ENCODE data around the gene JMJD6. TPM values are rescaled to one million over a fixed set of nuclear protein-coding genes. Genes with fewer than 3 reads are reported as not detected.

Gene JMJD6
- total RNA-seq, 1 experiment from 2014 or later: 47.6 TPM

GRCh38 chr17:76716839-76717215 lies 9.6 kb downstream of the JMJD6 start:
- Histone ChIP-seq H4K20me1 (ENCODE audit: insufficient read depth) (peaks cover 4% of the 10 kb centered on the region; the same call in 1 of the 2 replicates), H3K4me3 (replicated peaks in 1 of 2; ENCODE audit: low read depth in 1 of 2, low read length in 2 of 2) (no peak overlapping the region), H3K9ac (ENCODE audit: low read length) (no peak overlapping the region), H3K4me2 (ENCODE audit: low read length) (no peak overlapping the region), H3K27ac (ENCODE audit: low read depth, low read length) (no peak overlapping the region), H3K9me2 (ENCODE audit: insufficient read depth) (no peaks in the 10 kb centered on the region), H3K27me3 (ENCODE audit: insufficient read depth, low read length) (no peaks in the 10 kb centered on the region), H3K9me3 (ENCODE audit: control insufficient read depth in 1 of 2, insufficient read depth in 1 of 2, low read depth in 1 of 2, low read length in 2 of 2) (no peaks in the 10 kb centered on the region), H3K36me3 (ENCODE audit: control insufficient read depth in 1 of 2, insufficient read depth in 2 of 2, low read length in 2 of 2) (peaks cover 60 to 73% of the 10 kb centered on the region in 2 experiments), H2AFZ (ENCODE audit: low read depth, low read length, poor library complexity, severe bottlenecking) (no peak overlapping the region), H3K4me1 (ENCODE audit: control insufficient read depth in 1 of 2, insufficient read depth in 2 of 2, low read length in 2 of 2) (peaks cover under 1 to 1% of the 10 kb centered on the region in 2 experiments; a peak in 3 of 4 replicates), H3K79me2 (ENCODE audit: insufficient read depth, low read length) (peaks cover 38% of the 10 kb centered on the region)
- intact Hi-C loops (cut with micrococcal nuclease): no loop called here
- BruUV-seq (replicated peaks): no TSS peak
- DNase-seq (ENCODE audit: low read depth, low spot score) (no peak), ATAC-seq (no peak)
- TF ChIP-seq EZH2phosphoT487 (IDR thresholded peaks at IDR 0.05; ENCODE audit: borderline replicate concordance) (no peak), CEBPB (IDR thresholded peaks at IDR 0.05; ENCODE audit: low read depth) (no peak), ZFX (IDR thresholded peaks at IDR 0.05) (no peak), TCF7L2 (IDR thresholded peaks at IDR 0.05; ENCODE audit: borderline replicate concordance, extremely low read depth, insufficient read depth, insufficient read length) (no peak), POLR2AphosphoS5 (IDR thresholded peaks at IDR 0.05; ENCODE audit: low read depth, low read length) (no peak), SP1 (IDR thresholded peaks at IDR 0.05; ENCODE audit: low read depth) (no peak), ELF1 (IDR thresholded peaks at IDR 0.05; ENCODE audit: borderline replicate concordance, low read depth) (no peak)
- ChIA-PET POLR2A (interaction anchor here (2.9 kb wide), 1 partner anchor 10 kb away, joined by 8 read pairs; the partner anchor contains the start of genes JMJD6 and METTL23), CTCF (interaction anchor here (0.9 to 2.5 kb wide), 4 partner anchors 11 to 193 kb away, joined by 3 to 9 read pairs (median 6); no protein-coding TSS in a partner anchor), RAD21 (ENCODE audit: low non-redundant PET in 1 of 2, low total read pairs in 2 of 2, uncharacterized antibody in 2 of 2, unreplicated experiment in 2 of 2) (no interaction called here)

GRCh38 chr17:76716146-76716838 lies 10.1 kb downstream of the JMJD6 start:
- Histone ChIP-seq H3K9me3 (ENCODE audit: control insufficient read depth in 1 of 2, insufficient read depth in 1 of 2, low read depth in 1 of 2, low read length in 2 of 2) (no peaks in the 10 kb centered on the region), H3K4me2 (ENCODE audit: low read length) (no peak overlapping the region), H3K36me3 (ENCODE audit: control insufficient read depth in 1 of 2, insufficient read depth in 2 of 2, low read length in 2 of 2) (peaks cover 56 to 67% of the 10 kb centered on the region in 2 experiments), H2AFZ (ENCODE audit: low read depth, low read length, poor library complexity, severe bottlenecking) (no peak overlapping the region), H3K27me3 (ENCODE audit: insufficient read depth, low read length) (no peaks in the 10 kb centered on the region), H3K4me1 (ENCODE audit: control insufficient read depth in 1 of 2, insufficient read depth in 2 of 2, low read length in 2 of 2) (peaks cover 5 to 7% of the 10 kb centered on the region in 2 experiments), H3K9ac (ENCODE audit: low read length) (no peak overlapping the region), H3K4me3 (replicated peaks in 1 of 2; ENCODE audit: low read depth in 1 of 2, low read length in 2 of 2) (no peak overlapping the region), H3K27ac (ENCODE audit: low read depth, low read length) (no peak overlapping the region), H3K79me2 (ENCODE audit: insufficient read depth, low read length) (peaks cover 33% of the 10 kb centered on the region), H3K9me2 (ENCODE audit: insufficient read depth) (no peaks in the 10 kb centered on the region), H4K20me1 (ENCODE audit: insufficient read depth) (peaks cover 4% of the 10 kb centered on the region; the same call in 1 of the 2 replicates)
- no peak for ATAC-seq
- RAD21 ChIA-PET (ENCODE audit: low non-redundant PET in 1 of 2, low total read pairs in 2 of 2, uncharacterized antibody in 2 of 2, unreplicated experiment in 2 of 2): no interaction called here
- intact Hi-C loops (cut with micrococcal nuclease): no loop called here
- DNase-seq (ENCODE audit: low read depth, low spot score): no peak
- POLR2A ChIA-PET: interaction anchor here (2.9 kb wide), 1 partner anchor 10 kb away, joined by 8 read pairs; the partner anchor contains the start of genes JMJD6 and METTL23
- CTCF ChIA-PET: interaction anchor here (0.9 to 2.5 kb wide), 3 partner anchors 11 to 193 kb away, joined by 3 to 9 read pairs (median 9); no protein-coding TSS in a partner anchor
- TSS peak; percentile 0 for BruUV-seq (replicated peaks)
- TF ChIP-seq SP1 (IDR thresholded peaks at IDR 0.05; ENCODE audit: low read depth) (no peak), ELF1 (IDR thresholded peaks at IDR 0.05; ENCODE audit: borderline replicate concordance, low read depth) (no peak), CTCF (IDR thresholded peaks at IDR 0.05 in 2 of 3, conservative IDR thresholded peaks at IDR 0.05 in 1 of 3; ENCODE audit: borderline replicate concordance in 1 of 3, insufficient read depth in 1 of 3, low read depth in 2 of 3, low read length in 2 of 3) (no peak), CBX3 (IDR thresholded peaks at IDR 0.05; ENCODE audit: low read depth) (no peak), TCF7L2 (IDR thresholded peaks at IDR 0.05; ENCODE audit: borderline replicate concordance, extremely low read depth, insufficient read depth, insufficient read length) (no peak), POLR2AphosphoS5 (IDR thresholded peaks at IDR 0.05; ENCODE audit: low read depth, low read length) (no peak), EZH2phosphoT487 (IDR thresholded peaks at IDR 0.05; ENCODE audit: borderline replicate concordance) (no peak), SRF (IDR thresholded peaks at IDR 0.05; ENCODE audit: low read depth) (no peak), CEBPB (IDR thresholded peaks at IDR 0.05; ENCODE audit: low read depth) (no peak), POLR2A (IDR thresholded peaks at IDR 0.05; ENCODE audit: borderline replicate concordance, extremely low read depth, insufficient read depth, insufficient read length) (no peak), EZH2 (IDR thresholded peaks at IDR 0.05) (no peak)
- TF ChIP-seq, protein P1, sequence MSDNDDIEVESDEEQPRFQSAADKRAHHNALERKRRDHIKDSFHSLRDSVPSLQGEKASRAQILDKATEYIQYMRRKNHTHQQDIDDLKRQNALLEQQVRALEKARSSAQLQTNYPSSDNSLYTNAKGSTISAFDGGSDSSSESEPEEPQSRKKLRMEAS (IDR thresholded peaks at IDR 0.05): no peak
- TF ChIP-seq, protein P2, sequence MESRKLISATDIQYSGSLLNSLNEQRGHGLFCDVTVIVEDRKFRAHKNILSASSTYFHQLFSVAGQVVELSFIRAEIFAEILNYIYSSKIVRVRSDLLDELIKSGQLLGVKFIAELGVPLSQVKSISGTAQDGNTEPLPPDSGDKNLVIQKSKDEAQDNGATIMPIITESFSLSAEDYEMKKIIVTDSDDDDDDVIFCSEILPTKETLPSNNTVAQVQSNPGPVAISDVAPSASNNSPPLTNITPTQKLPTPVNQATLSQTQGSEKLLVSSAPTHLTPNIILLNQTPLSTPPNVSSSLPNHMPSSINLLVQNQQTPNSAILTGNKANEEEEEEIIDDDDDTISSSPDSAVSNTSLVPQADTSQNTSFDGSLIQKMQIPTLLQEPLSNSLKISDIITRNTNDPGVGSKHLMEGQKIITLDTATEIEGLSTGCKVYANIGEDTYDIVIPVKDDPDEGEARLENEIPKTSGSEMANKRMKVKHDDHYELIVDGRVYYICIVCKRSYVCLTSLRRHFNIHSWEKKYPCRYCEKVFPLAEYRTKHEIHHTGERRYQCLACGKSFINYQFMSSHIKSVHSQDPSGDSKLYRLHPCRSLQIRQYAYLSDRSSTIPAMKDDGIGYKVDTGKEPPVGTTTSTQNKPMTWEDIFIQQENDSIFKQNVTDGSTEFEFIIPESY (IDR thresholded peaks at IDR 0.05; ENCODE audit: extremely low read depth, insufficient replicate concordance, low read length): no peak
